H1 (cell line): ENCODE results near the gene CDH18. TPM values are rescaled to one million over a fixed set of nuclear protein-coding genes. Genes with fewer than 3 reads are reported as not detected.

Experiments
- CTCF ChIA-PET: fragments of 300-600 bp; sonication (Branson Sonifier 250); formaldehyde crosslinking; loops from one replicate; lab custom pipeline; 2021; ENCODE audit not compliant: partially characterized antibody; lab: Charles Lee
- POLR2A ChIA-PET: fragments of 300-600 bp; sonication (Branson Sonifier 250); formaldehyde crosslinking; loops from one replicate; lab custom pipeline; 2021; ENCODE audit warnings: inconsistent platforms; ENCODE audit not compliant: partially characterized antibody; lab: Charles Lee
- DNase-seq, 2 experiments: peaks; one replicate each; pipeline versions ENCODE4 v3.0.0 to v3.0.0-alpha.2; 2010 to 2022; ENCODE audit warnings: low spot score in 2 of 2, low read depth in 1 of 2, mixed read lengths in 1 of 2
- FAIRE-seq: peaks from 2 replicates; lab custom pipeline; 2011; peaks lifted over from hg19 to GRCh38; lab: Jason Lieb, UNC
- H2AFZ ChIP-seq: 2 replicates; pipeline ENCODE4 v1.8.1; 2012; ENCODE audit warnings: low read length, inconsistent platforms
- H2AK5ac ChIP-seq: 2 replicates; pipeline ENCODE4 v1.6.1; 2013; ENCODE audit warnings: low read depth, low read length
- H2BK120ac ChIP-seq: replicated peaks from 2 replicates; pipeline ENCODE3; 2013; ENCODE audit warnings: low read depth, low read length, inconsistent platforms
- H2BK12ac ChIP-seq: 2 replicates; pipeline ENCODE4 v1.6.1; 2013; ENCODE audit warnings: low read depth, low read length
- H2BK15ac ChIP-seq: 2 replicates; pipeline ENCODE4 v1.6.1; 2013; ENCODE audit warnings: low read length
- H2BK20ac ChIP-seq: 2 replicates; pipeline ENCODE4 v1.6.1; 2013; ENCODE audit warnings: low read length
- H2BK5ac ChIP-seq: 2 replicates; pipeline ENCODE4 v1.6.1; 2013; ENCODE audit warnings: low read depth, low read length
- H3K14ac ChIP-seq: 2 replicates; pipeline ENCODE4 v1.6.1; 2013; ENCODE audit warnings: inconsistent platforms; ENCODE audit not compliant: insufficient read length
- H3K18ac ChIP-seq: 2 replicates; pipeline ENCODE4 v1.6.1; 2013; ENCODE audit warnings: low read length; ENCODE audit errors: extremely low read depth
- H3K23ac ChIP-seq: 2 replicates; pipeline ENCODE4 v1.6.1; 2013; ENCODE audit warnings: inconsistent platforms; ENCODE audit not compliant: insufficient read length
- H3K23me2 ChIP-seq: 2 replicates; pipeline ENCODE4 v1.6.1; 2013; ENCODE audit warnings: low read depth, low read length
- H3K27ac ChIP-seq: 2 replicates; pipeline ENCODE4 v1.6.1; 2011; ENCODE audit warnings: low read depth, low read length, inconsistent platforms
- H3K27me3 ChIP-seq, 4 experiments: replicated peaks in 1 of 4; 1 replicate in 1 of 4; 2 replicates in 3 of 4; pipeline versions ENCODE4 v1.6.1 to v1.8.1; 2011 to 2013; ENCODE audit warnings: low read length in 3 of 4, mild to moderate bottlenecking in 3 of 4, inconsistent platforms in 2 of 4, mixed read lengths in 2 of 4, moderate library complexity in 1 of 4; ENCODE audit not compliant: control insufficient read depth in 3 of 4, insufficient read depth in 3 of 4; ENCODE audit errors: extremely low read depth in 1 of 4
- H3K36me3 ChIP-seq, 4 experiments: 2 replicates each; pipeline versions ENCODE4 v1.6.1 to v1.8.1; 2011 to 2013; ENCODE audit warnings: mild to moderate bottlenecking in 4 of 4, low read length in 3 of 4, moderate library complexity in 2 of 4, control low read depth in 1 of 4, inconsistent platforms in 1 of 4; ENCODE audit not compliant: insufficient read depth in 4 of 4, control insufficient read depth in 2 of 4
- H3K4ac ChIP-seq: replicated peaks from 2 replicates; pipeline ENCODE3; 2013; ENCODE audit warnings: low read length, low read depth, mixed read lengths, inconsistent platforms; ENCODE audit not compliant: insufficient read length
- H3K4me1 ChIP-seq, 4 experiments: replicated peaks in 1 of 4; 1 replicate in 1 of 4; 2 replicates in 3 of 4; pipeline versions ENCODE4 v1.6.1 to v1.8.1; 2011 to 2013; ENCODE audit warnings: low read length in 3 of 4, inconsistent platforms in 2 of 4, mixed read lengths in 1 of 4; ENCODE audit not compliant: insufficient read depth in 4 of 4, control insufficient read depth in 3 of 4
- H3K4me2 ChIP-seq, 2 experiments: 2 replicates each; pipeline versions ENCODE4 v1.6.1 to v1.8.1; 2011 to 2013; ENCODE audit warnings: low read depth in 2 of 2, low read length in 2 of 2, control low read depth in 1 of 2, inconsistent platforms in 1 of 2, mild to moderate bottlenecking in 1 of 2; ENCODE audit not compliant: insufficient read depth in 1 of 2
- H3K4me3 ChIP-seq, 4 experiments: fragments of 200-600, 300-600 bp in 1 of 4; sonication (generic), shearing (Covaris generic), sonication (Bioruptor Twin) in 1 of 4; 2 replicates each; pipeline versions ENCODE4 v1.5.1 to v1.8.1; 2011 to 2016; ENCODE audit warnings: low read length in 4 of 4, low read depth in 3 of 4, control low read depth in 2 of 4, inconsistent platforms in 2 of 4, mild to moderate bottlenecking in 2 of 4, mixed read lengths in 1 of 4, moderate library complexity in 1 of 4; ENCODE audit not compliant: insufficient read depth in 2 of 4; ENCODE audit errors: extremely low read depth in 1 of 4
- H3K56ac ChIP-seq: replicated peaks from 2 replicates; pipeline ENCODE3; 2013; ENCODE audit warnings: low read depth, mild to moderate bottlenecking, mixed read lengths, low read length, inconsistent platforms; ENCODE audit not compliant: insufficient read length
- H3K79me1 ChIP-seq: 2 replicates; pipeline ENCODE4 v1.6.1; 2013; ENCODE audit warnings: low read depth, low read length, control low read depth
- H3K79me2 ChIP-seq, 2 experiments: 2 replicates each; pipeline versions ENCODE4 v1.6.1 to v1.8.1; 2012 to 2013; ENCODE audit warnings: low read length in 2 of 2, mild to moderate bottlenecking in 2 of 2, inconsistent platforms in 1 of 2; ENCODE audit not compliant: insufficient read depth in 2 of 2, control insufficient read depth in 1 of 2
- H3K9ac ChIP-seq, 4 experiments: replicated peaks in 1 of 4; 1 replicate in 1 of 4; 2 replicates in 3 of 4; pipeline versions ENCODE4 v1.6.1 to v1.8.1; 2011 to 2013; ENCODE audit warnings: low read depth in 3 of 4, low read length in 3 of 4, control low read depth in 2 of 4, mild to moderate bottlenecking in 2 of 4, moderate library complexity in 2 of 4, inconsistent platforms in 1 of 4; ENCODE audit errors: extremely low read depth in 1 of 4
- H3K9me3 ChIP-seq, 2 experiments: 2 replicates each; pipeline versions ENCODE4 v1.6.1 to v1.8.1; 2012 to 2013; ENCODE audit warnings: mild to moderate bottlenecking in 2 of 2, moderate library complexity in 2 of 2, control low read depth in 1 of 2, inconsistent platforms in 1 of 2, low read depth in 1 of 2, low read length in 1 of 2, mixed read lengths in 1 of 2; ENCODE audit not compliant: insufficient read depth in 2 of 2
- H4K20me1 ChIP-seq, 2 experiments: replicated peaks in 1 of 2; 2 replicates each; pipeline versions ENCODE3 to v1.8.1; 2011 to 2013; ENCODE audit warnings: inconsistent platforms in 2 of 2, low read length in 2 of 2, mild to moderate bottlenecking in 1 of 2; ENCODE audit not compliant: insufficient read depth in 2 of 2, control insufficient read depth in 1 of 2
- H4K5ac ChIP-seq: 2 replicates; pipeline ENCODE4 v1.6.1; 2013; ENCODE audit warnings: low read length, low read depth, mixed read lengths, inconsistent platforms; ENCODE audit not compliant: insufficient read length
- H4K8ac ChIP-seq: 2 replicates; pipeline ENCODE4 v1.8.0; 2013; ENCODE audit warnings: mild to moderate bottlenecking, moderate library complexity, low read length, inconsistent platforms; ENCODE audit not compliant: insufficient read depth; ENCODE audit errors: extremely low read depth
- H4K91ac ChIP-seq: replicated peaks from 2 replicates; pipeline ENCODE3; 2013; ENCODE audit warnings: low read length, mixed read lengths, inconsistent platforms; ENCODE audit not compliant: insufficient read length
- CTBP2 ChIP-seq: IDR thresholded peaks from 2 replicates; pipeline ENCODE4 v1.7.0; 2011; ENCODE audit warnings: borderline replicate concordance, mild to moderate bottlenecking, moderate library complexity, mixed read lengths, low read length; ENCODE audit not compliant: insufficient read depth, insufficient read length
- POLR2AphosphoS5 ChIP-seq: IDR thresholded peaks from 2 replicates; pipeline ENCODE4 v1.6.1; 2011; ENCODE audit warnings: low read depth, low read length
- RAD21 ChIP-seq, 2 experiments: IDR thresholded peaks in 1 of 2; conservative IDR thresholded peaks in 1 of 2; 2 replicates each; pipeline ENCODE4 v1.6.1; 2011; ENCODE audit warnings: low read depth in 2 of 2, low read length in 2 of 2, improper control_type of control experiment in 1 of 2, inconsistent platforms in 1 of 2, mild to moderate bottlenecking in 1 of 2, moderate library complexity in 1 of 2
- TCF12 ChIP-seq: IDR thresholded peaks from 2 replicates; pipeline ENCODE4 v1.6.1; 2011; ENCODE audit warnings: low read depth, mild to moderate bottlenecking, low read length
- WGBS, 2 experiments: shearing (Covaris generic) in 1 of 2; methylation state at CpG; one replicate each; pipeline versions ENCODE4 v1.1.6 to v1.1.7; 2013 to 2015; ENCODE audit warnings: low lambda C conversion rate in 2 of 2, mixed read lengths in 2 of 2, inconsistent platforms in 1 of 2, low coverage in 1 of 2, missing lambda C conversion rate in 1 of 2; ENCODE audit not compliant: insufficient replicate concordance in 2 of 2, insufficient coverage in 1 of 2, insufficient read length in 1 of 2; ENCODE audit errors: extremely low coverage in 1 of 2, missing lambda C conversion rate in 1 of 2; 5-methylcytosine and 5-hydroxymethylcytosine counted together
- polyA plus RNA-seq, 7 experiments: library from polyadenylated mRNA; depleted of rRNA in 3 of 7; stranded (reverse) in 5 of 7; unstranded in 2 of 7; fragments of >200 nt in 5 of 7; fragments of 200-250 nt in 2 of 7; gene quantifications; 1 replicate in 5 of 7; 2 replicates in 1 of 7; 4 replicates in 1 of 7; pipeline versions ENCODE4 v1.2.1 to v1.2.3, GENCODE V29; 2011 to 2013; ENCODE audit warnings: missing spikeins in 2 of 7, mixed read lengths in 2 of 7
- total RNA-seq: library from RNA; stranded (reverse); fragmentation: NEBNext Ultra II Directional; extraction: Animal tissue kit (Norgen Biotek cat#: 25700); gene quantifications from 2 replicates; pipeline ENCODE4 v1.2.1, GENCODE V29; 2021
- TF ChIP-seq, protein P1 (sequence below), 3 experiments: IDR thresholded peaks; 1 replicate in 2 of 3; 2 replicates in 1 of 3; pipeline versions ENCODE4 v1.5.1 to v1.6.1; 2011; ENCODE audit warnings: low read length in 3 of 3, mild to moderate bottlenecking in 3 of 3, inconsistent platforms in 2 of 3, low read depth in 1 of 3, moderate library complexity in 1 of 3; ENCODE audit not compliant: insufficient read depth in 1 of 3; ENCODE audit errors: control extremely low read depth in 1 of 3

Gene CDH18
- total and polyA plus RNA-seq, 2 of the 8 experiments (the other 6 are each of a cell fraction or from before 2014, with no cell fraction given), result 0.30 to 0.32 TPM

DNA sequence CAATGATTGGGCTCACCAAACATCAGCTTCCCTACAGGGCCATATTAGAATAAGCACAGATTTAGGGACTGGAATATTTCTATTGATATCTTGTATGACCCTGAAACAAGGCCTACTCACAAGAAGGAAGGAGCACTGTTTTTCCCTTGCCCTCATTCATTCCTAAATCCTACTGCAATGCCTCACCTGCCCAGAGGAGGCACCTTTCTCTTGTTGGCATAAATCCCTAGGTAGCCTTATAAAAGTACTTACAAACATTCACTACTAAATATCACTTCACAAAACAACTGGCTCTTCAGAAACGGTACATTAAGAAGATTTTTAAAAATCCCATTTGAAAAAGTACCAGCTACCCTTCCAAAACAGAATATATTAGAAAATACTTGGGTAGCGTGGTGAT, 449.4 kb downstream of the CDH18 start:
- CTCF ChIA-PET, result interaction anchor here (0.7 to 1.3 kb wide), 4 partner anchors 13 to 178 kb away, joined by 3 read pairs; no protein-coding TSS in a partner anchor
- Histone ChIP-seq H2BK5ac (no peak overlapping the region), H3K27me3 (no peaks in the 10 kb centered on the region), H3K23me2 (no peaks in the 10 kb centered on the region), H4K20me1 (no peaks in the 10 kb centered on the region), H2BK20ac (no peak overlapping the region), H3K4ac (no peak overlapping the region), H3K79me2 (no peaks in the 10 kb centered on the region), H2AK5ac (no peak overlapping the region), H3K9ac (no peak overlapping the region), H4K91ac (no peak overlapping the region), H2AFZ (no peak overlapping the region), H3K4me2 (no peak overlapping the region), H2BK15ac (no peak overlapping the region), H2BK12ac (no peak overlapping the region), H3K4me3 (no peak overlapping the region), H2BK120ac (no peak overlapping the region), H3K36me3 (no peaks in the 10 kb centered on the region), H3K14ac (no peak overlapping the region), H3K23ac (no peak overlapping the region), H3K18ac (no peak overlapping the region), H3K56ac (no peak overlapping the region), H4K8ac (no peak overlapping the region), H3K4me1 (no peaks in the 10 kb centered on the region), H4K5ac (no peak overlapping the region), H3K27ac (no peak overlapping the region), H3K9me3 (no peaks in the 10 kb centered on the region), H3K79me1 (no peaks in the 10 kb centered on the region)
- DNase-seq, result no peak
- POLR2A ChIA-PET, result no interaction called here
- peak; percentile 26 to 38; a peak in 3 of 4 replicates for TF ChIP-seq RAD21 (IDR thresholded peaks at IDR 0.05 in 1 of 2, conservative IDR thresholded peaks at IDR 0.05 in 1 of 2; ENCODE audit: low read depth in 2 of 2, low read length in 2 of 2)
- no peak for TF ChIP-seq CTBP2
- TF ChIP-seq, protein P1, sequence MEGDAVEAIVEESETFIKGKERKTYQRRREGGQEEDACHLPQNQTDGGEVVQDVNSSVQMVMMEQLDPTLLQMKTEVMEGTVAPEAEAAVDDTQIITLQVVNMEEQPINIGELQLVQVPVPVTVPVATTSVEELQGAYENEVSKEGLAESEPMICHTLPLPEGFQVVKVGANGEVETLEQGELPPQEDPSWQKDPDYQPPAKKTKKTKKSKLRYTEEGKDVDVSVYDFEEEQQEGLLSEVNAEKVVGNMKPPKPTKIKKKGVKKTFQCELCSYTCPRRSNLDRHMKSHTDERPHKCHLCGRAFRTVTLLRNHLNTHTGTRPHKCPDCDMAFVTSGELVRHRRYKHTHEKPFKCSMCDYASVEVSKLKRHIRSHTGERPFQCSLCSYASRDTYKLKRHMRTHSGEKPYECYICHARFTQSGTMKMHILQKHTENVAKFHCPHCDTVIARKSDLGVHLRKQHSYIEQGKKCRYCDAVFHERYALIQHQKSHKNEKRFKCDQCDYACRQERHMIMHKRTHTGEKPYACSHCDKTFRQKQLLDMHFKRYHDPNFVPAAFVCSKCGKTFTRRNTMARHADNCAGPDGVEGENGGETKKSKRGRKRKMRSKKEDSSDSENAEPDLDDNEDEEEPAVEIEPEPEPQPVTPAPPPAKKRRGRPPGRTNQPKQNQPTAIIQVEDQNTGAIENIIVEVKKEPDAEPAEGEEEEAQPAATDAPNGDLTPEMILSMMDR (IDR thresholded peaks at IDR 0.05; ENCODE audit: control extremely low read depth in 1 of 3, insufficient read depth in 1 of 3, low read depth in 1 of 3, low read length in 3 of 3), result peak in 1 of 3 experiments; percentile 50; a peak in 1 of 4 replicates
- no peak for TF ChIP-seq TCF12
- no peak for TF ChIP-seq POLR2AphosphoS5
- FAIRE-seq, result no peak
- WGBS, 2 experiments, result 89% methylated on average over 2 of the region's 2 CpGs; no CpG with 5 or more reads in 1 of the 2 experiments
